Mononuclear cell (primary cell): Measurements from ENCODE around the gene ZNF12. TPM values are rescaled to one million over a fixed set of nuclear protein-coding genes. Genes with fewer than 3 reads are reported as not detected.
"Not testable (repeated sequence)": the region's sequence is repeated elsewhere in the genome, so short reads cannot be mapped to it uniquely, and the experiment has no call there.

Experiments used
- H3K27me3 ChIP-seq: 2 replicates; pipeline ENCODE4 v1.6.0; 2011; ENCODE audit warnings: low read length, control low read depth; ENCODE audit not compliant: insufficient read depth
- H3K4me1 ChIP-seq: 2 replicates; pipeline ENCODE4 v1.5.1; 2011; ENCODE audit warnings: mild to moderate bottlenecking, low read length, control low read depth; ENCODE audit not compliant: insufficient read depth
- H3K4me3 ChIP-seq: 2 replicates; pipeline ENCODE4 v1.5.1; 2011; ENCODE audit warnings: mild to moderate bottlenecking, low read length, moderate library complexity
- H3K9me3 ChIP-seq: 2 replicates; pipeline ENCODE4 v1.5.1; 2011; ENCODE audit warnings: low read depth, mild to moderate bottlenecking, control low read depth, low read length
- total RNA-seq: library from RNA; depleted of rRNA; stranded (reverse); fragments of >200 nt; gene quantifications from one replicate; pipeline ENCODE4 v1.2.3, GENCODE V29; 2012

The ZNF12 gene
- 17.0 TPM for total RNA-seq

DNA sequence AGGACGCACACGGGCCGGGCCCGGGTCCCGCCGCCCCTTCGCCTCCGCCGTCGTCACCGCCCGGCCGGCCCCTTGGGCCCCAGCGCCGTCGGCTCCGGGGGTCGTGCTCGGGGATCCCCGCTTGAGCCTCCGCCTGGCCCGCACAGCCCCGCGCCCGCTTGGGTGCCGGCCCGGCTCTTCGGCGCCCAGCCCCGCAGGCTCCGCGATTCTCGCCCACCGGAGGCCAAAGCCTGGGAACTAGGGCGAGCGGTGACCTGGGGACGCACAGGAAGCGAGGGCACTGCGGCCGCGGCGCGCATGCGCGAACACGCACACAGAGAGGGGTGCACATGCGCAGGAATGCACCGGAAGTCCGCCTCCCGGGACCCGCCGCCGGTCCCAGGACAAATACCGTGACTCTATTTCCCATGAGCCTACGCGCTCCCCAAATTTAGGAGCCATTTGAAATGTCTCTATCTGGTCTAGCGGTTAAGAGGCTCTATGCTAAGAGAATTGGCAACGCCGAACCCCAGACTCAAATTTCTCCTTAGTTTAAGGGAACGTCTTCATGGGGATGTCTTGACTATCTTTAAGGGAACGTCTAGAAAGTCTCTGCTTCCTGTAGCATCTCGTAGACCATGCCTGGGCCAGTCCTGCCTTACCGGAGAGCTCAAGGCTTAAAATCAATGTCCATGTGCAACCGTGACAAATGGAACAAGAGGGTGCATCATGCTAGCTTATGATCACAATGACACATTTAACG is at the start of gene ZNF12:
TSS of gene ZNF12 (minus strand) at position 282 of the 742 bp plus-strand sequence. CDS start 1,774 bp downstream, outside the sequence.
- Histone ChIP-seq H3K4me1 (peaks cover 34% of the 10 kb centered on the region), H3K27me3 (peaks cover 3% of the 10 kb centered on the region), H3K9me3 (no peaks in the 10 kb centered on the region), H3K4me3 (peak within 1 kb of the TSS; percentile 90)

- not testable (repeated sequence) for H3K4me3 ChIP-seq, H3K9me3 ChIP-seq, H3K27me3 ChIP-seq, H3K4me1 ChIP-seq
These were observed 47.2 kb upstream of the ZNF12 start, which contains the start of gene RSPH10B2 for GRCh38 chr7:6753964-6754363. Gene RSPH10B2, plus strand, starts transcription at chr7:6754103. Its CDS starts 3,575 bp downstream, at chr7:6757678.

- H3K4me3 ChIP-seq, H3K9me3 ChIP-seq, H3K27me3 ChIP-seq, H3K4me1 ChIP-seq: not testable (repeated sequence)
These were observed 43.4 kb upstream of the ZNF12 start for GRCh38 chr7:6750173-6750572.

DNA sequence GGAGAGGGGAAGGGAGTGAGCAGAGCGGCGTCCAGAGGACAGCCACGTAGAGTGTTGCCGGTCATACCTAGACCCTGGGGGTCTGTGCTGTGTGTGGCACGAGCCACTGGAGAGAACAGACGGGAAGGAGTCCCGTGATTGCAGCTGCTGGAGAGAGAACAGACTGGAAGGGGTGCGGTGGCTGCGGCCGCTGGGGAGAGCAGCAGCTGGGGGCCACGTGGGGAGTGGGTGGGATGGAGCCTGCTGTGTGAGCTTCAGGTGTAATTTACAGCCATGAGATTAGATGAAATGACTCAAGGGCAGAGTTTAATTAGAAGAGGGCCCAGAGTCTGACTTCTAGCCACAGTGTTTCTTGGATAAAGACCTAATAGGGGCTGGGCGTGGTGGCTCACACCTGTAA is 42.6 kb upstream of the ZNF12 start:
- H3K4me1 ChIP-seq: not testable (repeated sequence)

DNA sequence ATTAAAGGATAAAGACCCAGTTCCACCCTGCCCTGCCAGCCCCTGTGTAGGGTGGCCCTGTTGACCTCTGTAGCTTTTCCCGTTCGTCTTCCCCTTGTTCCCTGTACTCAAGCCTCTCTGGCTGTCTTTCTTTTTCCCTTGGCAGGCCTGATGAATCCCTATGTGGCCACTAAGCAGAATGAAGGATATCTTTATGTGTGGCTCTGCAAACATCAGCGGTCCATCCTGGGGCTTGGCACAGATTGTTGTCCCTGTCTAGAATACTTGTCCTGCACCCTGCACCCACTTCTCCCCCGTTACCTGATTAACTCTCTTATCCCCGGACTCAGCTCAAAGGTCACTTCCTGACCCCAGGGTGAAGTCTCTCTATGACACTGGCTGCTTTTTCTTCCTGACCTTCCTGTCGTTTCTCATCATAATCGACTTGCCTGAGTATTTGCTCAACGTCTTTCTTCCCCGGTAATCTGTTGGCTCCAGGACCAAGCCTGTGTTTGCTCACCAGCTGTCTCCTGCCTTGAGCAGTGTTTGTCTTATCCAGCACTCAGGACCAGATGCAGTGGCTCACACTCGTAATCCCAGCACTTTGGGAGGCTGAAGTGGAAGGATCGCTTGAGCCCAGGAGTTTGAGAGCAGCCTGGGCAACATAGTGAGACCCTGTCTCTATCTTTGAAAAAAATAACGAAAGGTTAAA is 37.8 kb upstream of the ZNF12 start:
- not testable (repeated sequence) for H3K4me1 ChIP-seq, H3K4me3 ChIP-seq, H3K27me3 ChIP-seq, H3K9me3 ChIP-seq

More for the DNA sequence above, 42.6 kb upstream of the ZNF12 start:
- not testable (repeated sequence) for H3K9me3 ChIP-seq, H3K27me3 ChIP-seq, H3K4me3 ChIP-seq

- not testable (repeated sequence) for H3K27me3 ChIP-seq, H3K4me1 ChIP-seq, H3K9me3 ChIP-seq, H3K4me3 ChIP-seq
These were observed 31.7 kb upstream of the ZNF12 start for GRCh38 chr7:6738415-6738814.

DNA sequence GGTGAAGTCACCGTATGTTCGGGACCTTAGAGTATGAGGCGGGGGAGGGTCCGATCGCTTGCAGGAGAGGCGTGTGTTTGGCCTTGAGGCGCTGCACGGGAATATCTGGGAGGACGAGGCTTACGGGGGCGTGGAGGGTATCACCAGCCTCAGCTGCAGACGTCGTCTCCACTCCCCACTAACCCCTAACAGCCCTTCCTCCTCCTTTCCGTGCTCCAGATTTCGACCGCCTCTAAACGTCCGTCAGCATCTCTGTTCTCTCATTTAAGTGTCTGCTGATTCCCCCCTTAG is 23.5 kb upstream of the ZNF12 start:
- Histone ChIP-seq H3K4me3 (peak overlapping the region; percentile 63), H3K9me3 (no peaks in the 10 kb centered on the region), H3K4me1 (peaks cover 20% of the 10 kb centered on the region), H3K27me3 (no peaks in the 10 kb centered on the region)

DNA sequence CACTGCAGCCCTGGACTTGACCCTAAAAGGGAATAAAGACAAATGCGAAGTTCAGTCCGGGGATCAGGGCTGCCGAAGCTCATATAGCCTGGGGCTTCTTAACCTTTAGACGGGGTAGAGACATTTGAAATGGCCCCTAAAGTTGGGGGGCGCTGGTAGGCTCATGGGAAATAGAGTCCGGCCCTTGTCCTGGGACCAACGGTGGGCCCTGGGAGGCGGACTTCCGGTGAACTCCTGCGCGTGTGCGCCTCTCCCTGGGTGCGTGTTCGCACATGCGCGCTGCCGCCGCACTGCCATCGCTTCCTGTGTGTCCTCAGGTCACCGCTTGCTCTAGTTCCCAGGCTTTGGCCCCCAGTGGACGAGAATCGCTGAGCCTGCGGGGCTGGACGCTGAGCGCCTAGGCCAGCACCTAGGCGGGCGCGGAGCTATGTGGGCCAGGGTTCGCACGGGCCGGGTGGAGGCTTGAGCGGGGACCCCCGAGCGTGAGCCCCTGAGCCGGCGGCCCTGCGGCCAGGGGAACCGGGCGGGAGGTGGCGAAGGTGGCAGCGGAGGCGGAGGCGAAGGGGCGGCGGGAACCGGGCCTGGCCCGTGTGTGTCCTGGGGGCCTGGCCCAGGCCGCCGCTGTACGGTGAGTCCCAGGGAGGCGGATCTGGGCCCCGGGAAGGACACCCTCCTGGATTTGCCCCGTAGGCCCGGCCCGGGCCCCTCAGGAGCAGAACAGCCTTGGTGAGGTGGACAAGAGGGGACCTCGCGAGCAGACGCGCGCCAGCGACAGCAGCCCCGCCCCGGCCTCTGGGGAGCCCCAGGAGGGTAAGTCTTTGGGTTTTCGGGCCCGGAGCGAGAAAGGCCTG is 23.0 kb upstream of the ZNF12 start:
- H3K27me3 ChIP-seq: no peaks in the 10 kb centered on the region
- H3K4me1 ChIP-seq: peaks cover 26% of the 10 kb centered on the region
- H3K4me3 ChIP-seq: peak overlapping the region; percentile 63
- no peaks in the 10 kb centered on the region for H3K9me3 ChIP-seq

DNA sequence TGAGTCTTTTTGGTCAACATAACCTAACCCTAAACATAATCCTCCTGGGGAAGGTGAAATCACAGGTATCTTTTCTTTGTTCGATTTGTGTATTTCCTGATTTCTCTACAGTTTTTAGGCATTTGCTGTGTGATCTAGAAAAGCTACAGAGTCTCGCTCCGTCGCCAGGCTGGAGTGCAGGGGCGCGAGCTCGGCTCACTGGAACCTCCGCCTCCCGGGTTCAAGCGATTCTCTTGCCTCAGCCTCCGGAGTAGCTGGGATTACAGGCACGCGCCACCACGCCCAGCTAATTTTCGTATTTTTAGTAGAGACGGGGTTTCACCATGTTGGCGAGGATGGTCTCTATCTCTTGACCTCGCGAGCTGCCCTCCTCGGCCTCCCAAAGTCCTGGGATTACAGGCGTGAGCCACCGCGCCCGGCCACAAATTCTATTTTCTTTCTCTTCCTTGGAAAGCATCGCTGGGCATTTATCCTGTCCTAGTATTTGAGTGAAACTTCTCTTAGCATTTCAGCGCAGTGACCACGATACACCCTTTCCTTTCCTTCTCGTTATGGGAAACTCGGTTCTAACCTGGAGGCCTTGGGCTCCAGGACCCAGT is 22.2 kb upstream of the ZNF12 start:
- peak overlapping the region; percentile 63 for H3K4me3 ChIP-seq
- H3K27me3 ChIP-seq, H3K9me3 ChIP-seq: not testable (repeated sequence)
- H3K4me1 ChIP-seq: peaks cover 27% of the 10 kb centered on the region

DNA sequence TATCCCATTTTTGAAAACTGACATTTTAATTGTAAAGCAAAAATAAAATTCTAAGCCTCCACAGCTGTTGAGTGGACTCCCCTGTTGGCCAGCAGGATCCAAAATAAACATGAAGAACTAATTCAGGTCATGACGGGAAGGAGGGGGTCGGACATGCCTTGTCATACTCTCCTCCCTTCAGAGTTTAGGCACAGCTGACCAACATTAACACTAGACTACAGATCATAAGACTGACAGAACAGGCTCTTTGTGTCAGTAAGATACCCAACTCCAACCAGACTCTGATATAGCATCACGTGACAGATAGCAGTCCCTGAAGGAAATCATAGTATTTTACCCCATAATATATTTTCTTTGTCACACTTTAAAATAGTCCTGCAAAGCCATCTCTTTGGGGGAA is 20.9 kb upstream of the ZNF12 start:
- no peak overlapping the region for H3K4me3 ChIP-seq
- no peaks in the 10 kb centered on the region for H3K9me3 ChIP-seq
- H3K4me1 ChIP-seq: peaks cover 27% of the 10 kb centered on the region
- H3K27me3 ChIP-seq: no peaks in the 10 kb centered on the region

DNA sequence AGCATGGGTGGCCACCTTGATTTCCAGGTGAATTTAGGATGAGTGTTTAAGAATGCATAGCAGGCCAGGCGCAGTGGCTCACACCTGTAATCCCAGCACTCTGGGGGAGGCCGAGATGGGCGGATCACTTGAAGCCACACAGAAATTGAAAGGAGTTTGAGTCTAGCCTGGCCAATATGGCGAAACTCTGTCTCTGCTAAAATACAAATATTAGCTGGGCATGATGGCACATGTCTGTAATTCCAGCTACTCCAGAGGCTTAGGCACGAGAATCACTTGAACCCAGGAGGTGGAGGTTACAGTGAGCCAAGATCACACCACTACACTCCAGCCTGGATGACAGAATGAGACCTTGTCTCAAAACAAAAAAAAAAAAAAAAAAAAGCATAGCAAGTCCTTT is 19.6 kb upstream of the ZNF12 start:
- H3K4me3 ChIP-seq, H3K27me3 ChIP-seq, H3K9me3 ChIP-seq: not testable (repeated sequence)
- H3K4me1 ChIP-seq: peaks cover 25% of the 10 kb centered on the region

GRCh38 chr7:6725003-6725402 is 18.3 kb upstream of the ZNF12 start:
- H3K4me1 ChIP-seq: peaks cover 14% of the 10 kb centered on the region
- no peaks in the 10 kb centered on the region for H3K27me3 ChIP-seq
- H3K9me3 ChIP-seq: no peaks in the 10 kb centered on the region
- H3K4me3 ChIP-seq: no peak overlapping the region

- H3K9me3 ChIP-seq, H3K27me3 ChIP-seq, H3K4me3 ChIP-seq: not testable (repeated sequence)
- peaks cover 14% of the 10 kb centered on the region for H3K4me1 ChIP-seq
These were observed 17.6 kb upstream of the ZNF12 start for GRCh38 chr7:6724351-6724750.

- peaks cover under 1% of the 10 kb centered on the region for H3K27me3 ChIP-seq
- no peaks in the 10 kb centered on the region for H3K4me1 ChIP-seq
- no peaks in the 10 kb centered on the region for H3K9me3 ChIP-seq
- no peak overlapping the region for H3K4me3 ChIP-seq
These were observed 11.4 kb upstream of the ZNF12 start for GRCh38 chr7:6718124-6718523.

DNA sequence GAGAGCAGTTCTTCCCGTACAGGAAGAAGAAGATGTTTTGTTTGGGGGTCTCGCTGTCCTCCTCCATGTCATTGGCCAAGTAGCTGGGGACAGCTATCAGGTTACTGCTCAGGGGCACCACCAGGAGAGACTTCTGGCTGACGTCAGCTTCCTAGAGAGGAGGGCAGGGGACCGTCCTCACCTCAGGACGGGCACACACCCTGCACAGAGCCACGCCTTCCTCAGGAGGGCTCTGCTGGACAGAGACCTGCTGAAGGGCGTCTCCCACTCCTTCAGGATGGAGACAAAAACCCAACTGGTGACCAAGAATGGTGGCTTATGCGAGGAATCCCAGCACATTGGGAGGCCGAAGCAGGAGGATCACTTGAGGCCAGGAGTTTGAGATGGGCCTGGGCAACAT is 9.2 kb upstream of the ZNF12 start:
- H3K27me3 ChIP-seq, H3K9me3 ChIP-seq, H3K4me1 ChIP-seq, H3K4me3 ChIP-seq: not testable (repeated sequence)
